K562 (cell line): ENCODE data around the gene NBEAL1. TPM values are rescaled to one million over a fixed set of nuclear protein-coding genes. Genes with fewer than 3 reads are reported as not detected.

Source experiments
- ATAC-seq: fragments of 200-7000 bp; cut with Tn5 transposase; 3 replicates; pipeline ENCODE4 v1.9.1; 2020; ENCODE audit warnings: moderate library complexity
- BruUV-seq: library from RNA; stranded (reverse); fragments of 400-500 nt; replicated peaks from 2 replicates; lab custom pipeline; 2021; lab: Mats Ljungman, UMichigan
- CTCF ChIA-PET: fragments of 300-600 bp; formaldehyde crosslinking; extraction: SDS; loops from one replicate; lab custom pipeline; 2021; ENCODE audit warnings: low intra/inter-chr PET ratio; lab: Yijun Ruan, JAX
- POLR2A ChIA-PET: fragments of 300-600, 350-650 bp; sonication (Branson Sonifier 250); formaldehyde crosslinking; extraction: SDS; loops from one replicate; lab custom pipeline; 2021; ENCODE audit warnings: antibody characterized with exemption, inconsistent platforms; lab: Yijun Ruan, JAX
- DNase-seq, 4 experiments: peaks; one replicate each; pipeline versions ENCODE4 v3.0.0 to v3.0.0-alpha.2; 2011 to 2018; ENCODE audit warnings: low spot score in 3 of 4, mixed read lengths in 3 of 4; ENCODE audit errors: extremely low read depth in 1 of 4
- FAIRE-seq: peaks from 2 replicates; lab custom pipeline; 2011; peaks lifted over from hg19 to GRCh38; lab: Jason Lieb, UNC
- H2AFZ ChIP-seq: 2 replicates; pipeline ENCODE4 v1.6.0; 2011; ENCODE audit warnings: low read depth, low read length, control low read depth, inconsistent platforms
- H3K27ac ChIP-seq: fragments of 200-600 bp; 3 replicates; pipeline ENCODE4 v1.8.0; 2011; ENCODE audit warnings: low read depth, mild to moderate bottlenecking, control low read depth, inconsistent platforms, low read length, moderate library complexity, mixed read lengths; ENCODE audit errors: extremely low read depth
- H3K27me3 ChIP-seq, 2 experiments: fragments of 300-600 bp in 1 of 2; 2 replicates in 1 of 2; 3 replicates in 1 of 2; pipeline versions ENCODE4 v1.6.0 to v1.8.0; 2011; ENCODE audit warnings: inconsistent platforms in 2 of 2, low read length in 2 of 2, mild to moderate bottlenecking in 1 of 2, mixed read lengths in 1 of 2, moderate library complexity in 1 of 2; ENCODE audit not compliant: control insufficient read depth in 2 of 2, insufficient read depth in 2 of 2
- H3K36me3 ChIP-seq: fragments of 300-600 bp; 3 replicates; pipeline ENCODE4 v1.8.0; 2011; ENCODE audit warnings: mild to moderate bottlenecking, low read length, inconsistent platforms; ENCODE audit not compliant: control insufficient read depth, insufficient read depth
- H3K4me1 ChIP-seq, 2 experiments: fragments of 200-600 bp in 1 of 2; replicated peaks in 1 of 2; 2 replicates in 1 of 2; 3 replicates in 1 of 2; pipeline versions ENCODE4 v1.5.1 to v1.8.0; 2011; ENCODE audit warnings: inconsistent platforms in 2 of 2, low read length in 2 of 2, mild to moderate bottlenecking in 1 of 2, mixed read lengths in 1 of 2, moderate library complexity in 1 of 2; ENCODE audit not compliant: control insufficient read depth in 2 of 2, insufficient read depth in 2 of 2
- H3K4me2 ChIP-seq: 2 replicates; pipeline ENCODE4 v1.6.1; 2011; ENCODE audit warnings: low read length, control low read depth, inconsistent platforms, mixed read lengths; ENCODE audit not compliant: insufficient read depth
- H3K4me3 ChIP-seq: fragments of 200-600 bp; sonication (generic), shearing (Covaris generic); 2 replicates; pipeline ENCODE4 v1.5.1; 2016; ENCODE audit warnings: control low read depth, inconsistent platforms
- H3K79me2 ChIP-seq: fragments of 200-600 bp; 3 replicates; pipeline ENCODE4 v1.8.0; 2011; ENCODE audit warnings: low read length, inconsistent platforms; ENCODE audit not compliant: control insufficient read depth, insufficient read depth
- H3K9ac ChIP-seq, 2 experiments: 2 replicates each; pipeline versions ENCODE4 v1.6.0 to v1.6.1; 2011; ENCODE audit warnings: low read depth in 2 of 2, low read length in 2 of 2, control low read depth in 1 of 2, inconsistent platforms in 1 of 2, mild to moderate bottlenecking in 1 of 2, mixed read lengths in 1 of 2; ENCODE audit not compliant: insufficient read depth in 1 of 2
- H3K9me1 ChIP-seq: one replicate; pipeline ENCODE4 v1.6.0; 2011; ENCODE audit warnings: inconsistent platforms, mild to moderate bottlenecking, low read length, moderate library complexity; ENCODE audit not compliant: control insufficient read depth, insufficient read depth
- H3K9me3 ChIP-seq: replicated peaks from 2 replicates; pipeline ENCODE4 v1.5.1; 2011; ENCODE audit warnings: low read depth, low read length, inconsistent platforms; ENCODE audit not compliant: control insufficient read depth, insufficient read depth
- H4K20me1 ChIP-seq: replicated peaks from 2 replicates; pipeline ENCODE4 v1.6.1; 2011; ENCODE audit warnings: low read length, inconsistent platforms, mixed read lengths; ENCODE audit not compliant: control insufficient read depth, insufficient read depth
- CSDE1 ChIP-seq, 2 experiments: fragments of 450-650 bp; IDR thresholded peaks; 2 replicates each; pipeline ENCODE4 v1.6.1; 2016; ENCODE audit warnings: mild to moderate bottlenecking in 1 of 2
- ZFPM2 ChIP-seq: fragments of 250-450 bp; sonication (Bioruptor Pico); IDR thresholded peaks from 2 replicates; pipeline ENCODE4 v1.5.1; 2022; ENCODE audit warnings: mild to moderate bottlenecking
- WGBS: fragments of 100-300 bp; shearing (Covaris generic); methylation state at CpG from one replicate; pipeline ENCODE4 v1.1.6; 2016; ENCODE audit warnings: low coverage, mixed read lengths; ENCODE audit not compliant: insufficient coverage; ENCODE audit errors: missing lambda C conversion rate; 5-methylcytosine and 5-hydroxymethylcytosine counted together
- in situ Hi-C: fragments of 300-500 bp; cut with MboI; formaldehyde crosslinking; loops from 4 replicates; pipeline ENCODE4 v1.15.0; 2018; ENCODE audit warnings: inconsistent platforms, mixed read lengths
- intact Hi-C: fragments of 100-400 bp; cut with micrococcal nuclease; formaldehyde crosslinking; loops from 2 replicates; pipeline ENCODE4 v1.14.2; 2022
- polyA plus RNA-seq, 8 experiments: library from polyadenylated mRNA; depleted of rRNA in 4 of 8; stranded (reverse) in 5 of 8; unstranded in 3 of 8; fragments of >200 nt; fragmentation: Nextera tagmentation in 2 of 8; fragmentation: Illumina TruSeq in 1 of 8; extraction: Ambion mirVana in 2 of 8; extraction: Trizol in 1 of 8; gene quantifications; 2 replicates each; pipeline versions ENCODE4 v1.2.1 to v1.2.3, GENCODE V29; 2011 to 2014; ENCODE audit warnings: inconsistent platforms in 1 of 8, missing spikeins in 1 of 8
- total RNA-seq, 7 experiments: library from RNA; depleted of rRNA in 6 of 7; stranded (reverse); fragments of >200 nt in 6 of 7; fragmentation: Illumina TruSeq in 2 of 7; extraction: Trizol in 2 of 7; gene quantifications; 2 replicates each; pipeline versions ENCODE4 v1.2.1 to v1.2.3, GENCODE V29; 2011 to 2021; ENCODE audit warnings: low replicate concordance in 1 of 7
- TF ChIP-seq, protein P1 (sequence below): sonication (generic); formaldehyde crosslinking; IDR thresholded peaks from 2 replicates; pipeline ENCODE4 v1.4.0; 2020; ENCODE audit warnings: mild to moderate bottlenecking, missing genetic modification reagents

NBEAL1 gene
- total and polyA plus RNA-seq, 9 of the 15 experiments (the other 6 are each of a cell fraction or from before 2014, with no cell fraction given): 2.1 to 13.5 (median 7.3) TPM

DNA sequence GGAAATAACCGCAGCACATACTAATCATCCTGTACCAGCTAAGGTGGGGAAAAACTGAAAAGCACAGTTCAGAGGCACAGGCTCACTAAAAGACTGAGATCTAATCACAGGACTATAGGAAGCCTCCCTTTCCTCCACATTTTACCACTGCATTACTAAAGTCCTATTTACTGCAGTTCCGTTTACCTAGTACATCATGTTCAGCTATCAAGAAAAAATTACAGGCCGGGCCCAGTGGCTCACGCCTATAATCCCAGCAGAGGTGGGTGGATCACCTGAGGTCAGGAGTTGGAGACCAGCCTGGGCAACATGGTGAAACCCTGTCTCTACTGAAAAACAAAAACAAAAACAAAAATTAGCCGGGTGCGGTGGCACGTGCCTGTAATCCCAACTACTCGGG, 11.0 kb upstream of the NBEAL1 start:
- no peak for DNase-seq
- H3K9ac ChIP-seq: no peak overlapping the region
- CTCF ChIA-PET: no interaction called here
- H3K9me3 ChIP-seq: no peaks in the 10 kb centered on the region
- 73% methylated on average over 4 of the region's 8 CpGs for WGBS
- H3K9me1 ChIP-seq: no peaks in the 10 kb centered on the region
- ATAC-seq: no peak
- H3K4me1 ChIP-seq: no peaks in the 10 kb centered on the region
- TF ChIP-seq ZFPM2 (CRISPR knock-in tag): no peak
- TF ChIP-seq, protein P1, sequence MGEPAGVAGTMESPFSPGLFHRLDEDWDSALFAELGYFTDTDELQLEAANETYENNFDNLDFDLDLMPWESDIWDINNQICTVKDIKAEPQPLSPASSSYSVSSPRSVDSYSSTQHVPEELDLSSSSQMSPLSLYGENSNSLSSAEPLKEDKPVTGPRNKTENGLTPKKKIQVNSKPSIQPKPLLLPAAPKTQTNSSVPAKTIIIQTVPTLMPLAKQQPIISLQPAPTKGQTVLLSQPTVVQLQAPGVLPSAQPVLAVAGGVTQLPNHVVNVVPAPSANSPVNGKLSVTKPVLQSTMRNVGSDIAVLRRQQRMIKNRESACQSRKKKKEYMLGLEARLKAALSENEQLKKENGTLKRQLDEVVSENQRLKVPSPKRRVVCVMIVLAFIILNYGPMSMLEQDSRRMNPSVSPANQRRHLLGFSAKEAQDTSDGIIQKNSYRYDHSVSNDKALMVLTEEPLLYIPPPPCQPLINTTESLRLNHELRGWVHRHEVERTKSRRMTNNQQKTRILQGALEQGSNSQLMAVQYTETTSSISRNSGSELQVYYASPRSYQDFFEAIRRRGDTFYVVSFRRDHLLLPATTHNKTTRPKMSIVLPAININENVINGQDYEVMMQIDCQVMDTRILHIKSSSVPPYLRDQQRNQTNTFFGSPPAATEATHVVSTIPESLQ (CRISPR knock-in tag): no peak
- TF ChIP-seq CSDE1 (IDR thresholded peaks at IDR 0.05): no peak
- POLR2A ChIA-PET: interaction anchor here (0.9 kb wide), 1 partner anchor 12 kb away, joined by 3 read pairs; no protein-coding TSS in a partner anchor
- intact Hi-C loops (no loop called here), in situ Hi-C loops (no loop called here)
- no peak overlapping the region for H3K4me2 ChIP-seq
- no peak for FAIRE-seq
- no peak overlapping the region for H2AFZ ChIP-seq
- H3K27me3 ChIP-seq: no peaks in the 10 kb centered on the region
- H3K4me3 ChIP-seq: no peak overlapping the region
- no peaks in the 10 kb centered on the region for H4K20me1 ChIP-seq
- H3K27ac ChIP-seq: no peak overlapping the region
- H3K36me3 ChIP-seq: no peaks in the 10 kb centered on the region
- no peaks in the 10 kb centered on the region for H3K79me2 ChIP-seq
- BruUV-seq: no TSS peak
